ENCODE measurements around the gene FXYD6. TPM values are rescaled to one million over a fixed set of nuclear protein-coding genes. Genes with fewer than 3 reads are reported as not detected.
"Not testable (repeated sequence)": the region's sequence is repeated elsewhere in the genome, so short reads cannot be mapped to it uniquely, and the experiment has no call there.

The FXYD6 gene
- total RNA-seq, 1 experiment from 2014 or later, result not detected

GRCh38 chr11:117866526-117866925, 9.9 kb downstream of the FXYD6 start:
- Histone ChIP-seq H3K4me3 (ENCODE audit: low read length) (no peak overlapping the region), H2AFZ (ENCODE audit: low read length) (no peak overlapping the region), H3K79me2 (ENCODE audit: low read length) (no peaks in the 10 kb centered on the region), H3K36me3 (ENCODE audit: low read depth, low read length) (no peaks in the 10 kb centered on the region), H3K9me2 (replicated peaks; ENCODE audit: low read length) (no peaks in the 10 kb centered on the region), H4K20me1 (ENCODE audit: low read length) (no peaks in the 10 kb centered on the region), H3K4me2 (ENCODE audit: low read length) (no peak overlapping the region), H3K27me3 (ENCODE audit: low read length) (peaks cover 95% of the 10 kb centered on the region), H3K27ac (ENCODE audit: low read length) (no peak overlapping the region), H3F3A (ENCODE audit: low read length, unreplicated experiment) (no peaks in the 10 kb centered on the region), H3K4me1 (ENCODE audit: insufficient read depth, low read length) (no peaks in the 10 kb centered on the region), H3K9ac (ENCODE audit: low read length) (no peak overlapping the region), H3K9me3 (ENCODE audit: low read length) (no peaks in the 10 kb centered on the region)
- no TSS peak for BruUV-seq (replicated peaks)
- intact Hi-C loops (cut with micrococcal nuclease), result no loop called here
- no peak for ATAC-seq
- no peak for DNase-seq
- ChIA-PET CTCF (no interaction called here), POLR2A (ENCODE audit: unreplicated experiment) (no interaction called here)
- TF ChIP-seq EZH2 (IDR thresholded peaks at IDR 0.05; ENCODE audit: low read length, unreplicated experiment) (no peak), EZH2phosphoT487 (IDR thresholded peaks at IDR 0.05; ENCODE audit: borderline replicate concordance, low read length) (no peak), CTCF (conservative IDR thresholded peaks at IDR 0.05; ENCODE audit: low read depth, low read length) (no peak)

GRCh38 chr11:117865546-117865945, 10.9 kb downstream of the FXYD6 start:
- DNase-seq; H3K4me3 ChIP-seq (ENCODE audit: low read length); H3K9me2 ChIP-seq (replicated peaks; ENCODE audit: low read length); H3K79me2 ChIP-seq (ENCODE audit: low read length); H3K9ac ChIP-seq (ENCODE audit: low read length); H3F3A ChIP-seq (ENCODE audit: low read length, unreplicated experiment); H3K9me3 ChIP-seq (ENCODE audit: low read length); H4K20me1 ChIP-seq (ENCODE audit: low read length); ATAC-seq; H2AFZ ChIP-seq (ENCODE audit: low read length); POLR2A ChIA-PET (ENCODE audit: unreplicated experiment); BruUV-seq (replicated peaks); intact Hi-C loops (cut with micrococcal nuclease); H3K36me3 ChIP-seq (ENCODE audit: low read depth, low read length); CTCF ChIA-PET; H3K4me1 ChIP-seq (ENCODE audit: insufficient read depth, low read length); H3K27ac ChIP-seq (ENCODE audit: low read length); H3K4me2 ChIP-seq (ENCODE audit: low read length): not testable (repeated sequence)
- peaks cover 94% of the 10 kb centered on the region for H3K27me3 ChIP-seq (ENCODE audit: low read length)

GRCh38 chr11:117863383-117863782, 13.1 kb downstream of the FXYD6 start:
- intact Hi-C loops (cut with micrococcal nuclease), result no loop called here
- H3K9ac ChIP-seq (ENCODE audit: low read length), result no peak overlapping the region
- no peaks in the 10 kb centered on the region for H3K9me3 ChIP-seq (ENCODE audit: low read length)
- H3K27ac ChIP-seq (ENCODE audit: low read length), result no peak overlapping the region
- no peak for TF ChIP-seq CTCF (conservative IDR thresholded peaks at IDR 0.05; ENCODE audit: low read depth, low read length)
- no peak for TF ChIP-seq EZH2phosphoT487 (IDR thresholded peaks at IDR 0.05; ENCODE audit: borderline replicate concordance, low read length)
- no peak for TF ChIP-seq EZH2 (IDR thresholded peaks at IDR 0.05; ENCODE audit: low read length, unreplicated experiment)
- no peak overlapping the region for H3K4me2 ChIP-seq (ENCODE audit: low read length)
- BruUV-seq (replicated peaks), result no TSS peak
- CTCF ChIA-PET, result no interaction called here
- POLR2A ChIA-PET (ENCODE audit: unreplicated experiment), result no interaction called here
- H3K4me1 ChIP-seq (ENCODE audit: insufficient read depth, low read length), result no peaks in the 10 kb centered on the region
- H2AFZ ChIP-seq (ENCODE audit: low read length), result no peak overlapping the region
- peaks cover 92% of the 10 kb centered on the region for H3K27me3 ChIP-seq (ENCODE audit: low read length)
- no peaks in the 10 kb centered on the region for H3F3A ChIP-seq (ENCODE audit: low read length, unreplicated experiment)
- ATAC-seq (no peak), DNase-seq (no peak)
- H3K4me3 ChIP-seq (ENCODE audit: low read length), result no peak overlapping the region
- no peaks in the 10 kb centered on the region for H3K79me2 ChIP-seq (ENCODE audit: low read length)
- H3K36me3 ChIP-seq (ENCODE audit: low read depth, low read length), result no peaks in the 10 kb centered on the region
- H4K20me1 ChIP-seq (ENCODE audit: low read length), result no peaks in the 10 kb centered on the region
- H3K9me2 ChIP-seq (replicated peaks; ENCODE audit: low read length), result no peaks in the 10 kb centered on the region
